OCI-LY1 (cell line): Measurements from ENCODE around the gene SYN1.

Source experiments
- EZH2 ChIP-seq: fragments of 200-600 bp; sonication (generic), shearing (Covaris generic); IDR thresholded peaks from 2 replicates; pipeline ENCODE4 v1.8.0; 2017; ENCODE audit warnings: borderline replicate concordance, mixed run types, mild to moderate bottlenecking, antibody characterized with exemption, low read length, moderate library complexity, mixed read lengths
- TF ChIP-seq, protein P1 (sequence below): fragments of 200-600 bp; sonication (generic), shearing (Covaris generic); IDR thresholded peaks from 2 replicates; pipeline ENCODE4 v1.5.1; 2017; ENCODE audit warnings: mild to moderate bottlenecking, antibody characterized with exemption, low read length, moderate library complexity, mixed read lengths

DNA sequence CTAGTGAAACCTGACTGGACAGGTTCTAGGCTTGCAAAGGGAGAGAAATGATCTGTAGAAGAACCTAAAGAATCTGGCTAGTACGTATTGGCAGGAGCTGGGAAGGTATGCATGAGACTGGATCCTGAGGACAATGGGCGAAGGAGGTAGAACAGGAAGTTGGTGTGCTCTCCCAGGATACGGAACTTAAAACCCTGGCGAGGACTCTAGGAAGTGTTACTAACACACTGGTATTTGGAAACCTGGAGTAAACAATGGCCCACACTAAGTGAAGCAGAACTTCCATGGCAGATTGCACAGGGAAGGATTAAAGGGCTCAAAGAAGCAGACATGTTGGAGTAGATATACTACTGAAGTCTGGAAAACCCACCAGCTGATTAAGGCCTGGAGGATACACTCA, 9.1 kb downstream of the SYN1 start:
- TF ChIP-seq, protein P1, sequence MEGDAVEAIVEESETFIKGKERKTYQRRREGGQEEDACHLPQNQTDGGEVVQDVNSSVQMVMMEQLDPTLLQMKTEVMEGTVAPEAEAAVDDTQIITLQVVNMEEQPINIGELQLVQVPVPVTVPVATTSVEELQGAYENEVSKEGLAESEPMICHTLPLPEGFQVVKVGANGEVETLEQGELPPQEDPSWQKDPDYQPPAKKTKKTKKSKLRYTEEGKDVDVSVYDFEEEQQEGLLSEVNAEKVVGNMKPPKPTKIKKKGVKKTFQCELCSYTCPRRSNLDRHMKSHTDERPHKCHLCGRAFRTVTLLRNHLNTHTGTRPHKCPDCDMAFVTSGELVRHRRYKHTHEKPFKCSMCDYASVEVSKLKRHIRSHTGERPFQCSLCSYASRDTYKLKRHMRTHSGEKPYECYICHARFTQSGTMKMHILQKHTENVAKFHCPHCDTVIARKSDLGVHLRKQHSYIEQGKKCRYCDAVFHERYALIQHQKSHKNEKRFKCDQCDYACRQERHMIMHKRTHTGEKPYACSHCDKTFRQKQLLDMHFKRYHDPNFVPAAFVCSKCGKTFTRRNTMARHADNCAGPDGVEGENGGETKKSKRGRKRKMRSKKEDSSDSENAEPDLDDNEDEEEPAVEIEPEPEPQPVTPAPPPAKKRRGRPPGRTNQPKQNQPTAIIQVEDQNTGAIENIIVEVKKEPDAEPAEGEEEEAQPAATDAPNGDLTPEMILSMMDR = no peak
- TF ChIP-seq EZH2 = no peak
